Urinary bladder (tissue), 4 donors: Measurements from ENCODE around the gene ANKRD16. TPM values are rescaled to one million over a fixed set of nuclear protein-coding genes. Genes with fewer than 3 reads are reported as not detected.
"Not testable (repeated sequence)": the region's sequence is repeated elsewhere in the genome, so short reads cannot be mapped to it uniquely, and the experiment has no call there.

Experiments used
- DNase-seq: peaks from one replicate; pipeline ENCODE4 v3.0.0-alpha.2; 2015; ENCODE audit errors: extremely low spot score
- H3K27ac ChIP-seq: one replicate; pipeline ENCODE4 v1.5.1; 2013; ENCODE audit warnings: low read depth, mild to moderate bottlenecking, moderate library complexity
- H3K36me3 ChIP-seq: one replicate; pipeline ENCODE4 v1.6.1; 2013; ENCODE audit warnings: mild to moderate bottlenecking, moderate library complexity; ENCODE audit not compliant: insufficient read depth
- H3K4me1 ChIP-seq: one replicate; pipeline ENCODE4 v1.6.1; 2013; ENCODE audit warnings: mild to moderate bottlenecking, moderate library complexity; ENCODE audit not compliant: insufficient read depth
- H3K4me3 ChIP-seq: one replicate; pipeline ENCODE4 v1.5.1; 2013; ENCODE audit warnings: low read depth, low read length
- WGBS: extraction: QIAGEN DNeasy Blood & Tissue Kit; methylation state at CpG from one replicate; pipeline ENCODE4 v1.1.7; 2013; 5-methylcytosine and 5-hydroxymethylcytosine counted together
- polyA plus RNA-seq: library from polyadenylated mRNA; stranded (reverse); fragments of 200-250 nt; gene quantifications from one replicate; pipeline ENCODE4 v1.2.3, GENCODE V29; 2013
- total RNA-seq: library from RNA; depleted of rRNA; stranded (reverse); fragments of >200 nt; gene quantifications from one replicate; pipeline ENCODE4 v1.2.3, GENCODE V29; 2014
- donor health status: healthy with polysubstance abuse.
- donor health status: healthy.

Gene ANKRD16
- total and polyA plus RNA-seq, 2 donors, result 8.8 to 9.3 TPM

DNA sequence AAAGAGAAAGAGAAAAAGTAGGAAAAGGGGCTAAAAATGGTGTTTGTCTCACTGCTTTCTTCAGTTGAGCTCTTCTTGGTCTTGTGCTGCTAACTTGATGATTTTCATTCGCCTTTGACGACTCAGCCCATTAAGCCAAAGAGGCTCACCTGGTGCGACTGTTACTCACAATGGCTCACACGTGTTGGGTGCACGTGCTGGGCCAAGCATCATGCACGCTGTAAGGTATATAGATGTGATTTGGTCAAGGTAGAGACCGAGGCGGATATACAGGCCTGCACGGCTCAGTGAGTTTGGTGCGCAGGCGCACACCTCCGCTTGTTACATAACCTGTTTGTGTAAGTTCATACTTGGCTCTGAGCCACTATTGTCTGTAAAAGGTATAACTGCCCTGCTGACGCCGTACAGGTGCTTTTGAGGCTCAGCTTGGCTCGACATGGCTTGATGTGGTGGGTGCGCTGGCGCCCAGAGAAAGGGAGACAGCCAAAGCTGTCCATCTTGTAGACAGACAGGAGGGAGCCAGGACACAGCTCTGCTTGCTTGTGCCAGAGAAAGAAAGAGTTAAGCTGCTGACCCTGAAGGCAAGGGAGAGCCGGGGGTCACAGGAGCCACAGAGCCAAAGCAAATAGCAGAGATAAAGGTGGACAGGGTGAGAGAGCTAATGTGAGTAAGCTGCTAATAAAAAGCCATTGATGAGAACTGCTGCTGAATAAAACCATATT is 33.6 kb downstream of the ANKRD16 start:
- Histone ChIP-seq H3K4me3 (no peak overlapping the region), H3K36me3 (no peaks in the 10 kb centered on the region), H3K27ac (no peak overlapping the region), H3K4me1 (no peaks in the 10 kb centered on the region)
- 89% methylated on average over 18 of the region's 18 CpGs for WGBS
- DNase-seq, result no peak

DNA sequence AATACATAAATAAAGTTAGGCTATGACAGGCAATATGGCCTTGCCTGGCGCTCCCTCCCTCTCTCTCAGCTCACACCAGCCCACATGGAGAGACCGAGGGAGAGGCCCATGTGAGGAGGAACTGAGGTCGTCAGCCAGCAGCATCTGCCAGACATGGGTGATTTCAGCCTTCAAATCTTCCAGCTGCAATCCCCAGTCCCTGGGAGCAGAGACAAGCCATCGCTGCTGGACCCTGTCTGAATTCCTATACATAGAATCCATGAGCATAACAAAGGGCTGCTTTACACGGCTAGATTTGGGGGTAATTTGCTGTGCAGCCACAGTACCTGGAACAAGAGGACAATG is 35.6 kb downstream of the ANKRD16 start:
- no peaks in the 10 kb centered on the region for H3K4me1 ChIP-seq
- DNase-seq, result no peak
- H3K27ac ChIP-seq, result no peak overlapping the region
- H3K4me3 ChIP-seq, result no peak overlapping the region
- H3K36me3 ChIP-seq, result no peaks in the 10 kb centered on the region
- 64% methylated on average over 5 of the region's 5 CpGs for WGBS

DNA sequence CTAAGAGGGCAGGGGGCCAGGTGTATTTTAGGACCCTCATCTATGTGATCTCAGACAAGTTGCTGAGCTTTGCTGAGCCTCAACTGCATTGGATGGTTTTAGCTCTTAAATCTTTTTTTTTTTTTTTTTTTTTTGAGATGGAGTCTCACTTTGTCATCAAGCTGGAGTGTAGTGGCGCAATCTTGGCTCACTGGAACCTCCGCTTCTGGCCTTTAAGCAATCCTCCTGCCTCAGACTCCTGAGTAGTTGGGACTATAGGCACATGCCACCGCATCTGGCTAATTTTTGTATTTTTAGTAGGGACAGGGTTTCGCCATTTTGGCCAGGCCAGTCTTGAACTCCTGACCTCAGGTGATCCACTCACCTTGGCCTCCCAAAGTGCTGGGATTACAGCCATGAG is 43.0 kb downstream of the ANKRD16 start:
- not testable (repeated sequence) for DNase-seq, H3K4me1 ChIP-seq, H3K27ac ChIP-seq, H3K36me3 ChIP-seq, H3K4me3 ChIP-seq
- WGBS, result 98% methylated on average over 4 of the region's 4 CpGs

DNA sequence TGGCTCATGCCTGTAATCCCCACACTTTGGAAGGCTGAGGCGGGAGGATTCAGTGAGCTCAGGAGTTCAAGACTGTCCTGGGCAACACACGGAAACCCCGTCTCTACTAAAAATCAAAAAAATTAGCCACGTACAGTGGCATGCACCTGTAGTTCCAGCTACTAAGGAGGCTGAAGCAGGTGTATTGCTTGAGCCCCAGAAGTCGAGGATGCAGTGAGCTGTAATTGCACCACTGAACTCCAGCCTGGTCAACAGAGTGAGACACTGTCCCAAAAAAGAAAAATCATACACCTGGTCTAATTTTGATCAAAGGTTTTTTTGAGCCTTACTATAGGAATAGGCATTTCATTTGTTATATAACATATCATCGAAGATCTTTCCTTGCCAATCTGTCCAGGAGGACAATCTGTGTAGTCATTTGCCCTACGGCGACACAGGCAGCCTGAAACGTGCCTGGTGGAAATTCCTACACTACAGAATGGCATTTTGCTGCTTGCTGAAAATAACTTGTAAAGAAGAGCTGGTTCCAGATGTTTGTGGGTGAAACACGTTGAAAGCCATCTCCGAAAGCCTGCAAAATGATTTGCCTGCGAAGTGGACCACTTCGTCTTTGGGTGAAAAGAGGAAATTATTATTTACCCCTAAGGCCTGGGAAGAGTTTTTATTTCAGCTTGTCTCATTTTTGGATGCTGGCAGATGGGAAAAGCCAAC is 45.2 kb downstream of the ANKRD16 start:
- Histone ChIP-seq H3K4me1 (no peaks in the 10 kb centered on the region), H3K27ac (no peak overlapping the region), H3K4me3 (no peak overlapping the region), H3K36me3 (no peaks in the 10 kb centered on the region)
- DNase-seq, result no peak
- 76% methylated on average over 13 of the region's 13 CpGs for WGBS

DNA sequence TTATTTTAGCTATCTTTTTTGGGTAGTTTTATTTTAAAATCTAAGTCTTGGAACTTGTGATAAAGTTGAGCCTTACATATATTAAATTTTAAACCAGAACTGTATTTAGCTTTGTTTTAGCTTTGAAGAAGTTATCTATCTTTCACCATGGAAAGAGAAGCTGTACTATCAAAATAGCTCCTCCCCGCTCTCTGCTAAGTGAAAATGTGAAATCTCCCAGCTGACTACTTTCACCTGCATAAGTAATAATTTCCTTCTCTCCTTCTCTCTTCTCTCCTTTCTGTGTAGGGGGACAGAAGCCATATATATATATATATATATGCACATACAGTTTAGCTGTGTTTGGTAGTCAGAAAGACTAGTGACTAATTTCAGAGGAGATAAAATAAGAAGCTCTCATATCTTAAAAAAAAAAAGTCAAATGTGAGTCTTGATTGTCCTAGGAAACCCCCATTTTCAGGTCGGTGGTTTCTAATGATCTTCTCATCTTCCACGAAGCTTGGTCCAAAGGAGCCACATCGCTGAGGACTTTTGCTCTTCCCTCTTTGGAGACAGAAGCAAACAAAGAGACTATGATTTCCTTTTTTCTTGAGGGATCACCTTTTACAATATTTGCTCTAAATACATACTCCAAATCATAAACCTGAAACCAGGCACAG is 45.9 kb downstream of the ANKRD16 start:
- Histone ChIP-seq H3K27ac (no peak overlapping the region), H3K4me1 (no peaks in the 10 kb centered on the region), H3K36me3 (no peaks in the 10 kb centered on the region), H3K4me3 (no peak overlapping the region)
- DNase-seq, result no peak
- WGBS, result 81% methylated on average over 4 of the region's 4 CpGs

DNA sequence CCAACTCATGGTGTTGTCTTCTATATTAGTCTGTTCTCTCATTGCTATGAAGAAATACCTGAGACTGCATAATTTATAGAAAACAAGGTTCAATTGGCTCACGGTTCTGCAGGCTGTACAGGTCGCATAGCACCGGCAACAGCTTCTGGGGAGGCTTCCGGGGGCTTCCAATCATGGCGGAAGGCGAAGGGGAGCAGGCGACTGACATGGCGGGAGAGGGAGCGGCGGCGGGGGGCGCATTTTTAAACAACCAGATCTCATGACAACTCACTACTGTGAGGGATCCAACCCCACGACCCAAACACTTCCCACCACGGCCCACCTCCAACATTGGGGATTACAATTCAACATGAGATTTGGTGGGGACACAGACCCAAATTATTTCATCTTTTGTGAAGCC is 47.7 kb downstream of the ANKRD16 start:
- 93% methylated on average over 14 of the region's 14 CpGs for whole genome bisulfite sequencing
- H3K27ac ChIP-seq, result no peak overlapping the region
- H3K4me3 ChIP-seq, result no peak overlapping the region
- H3K4me1 ChIP-seq, result no peaks in the 10 kb centered on the region
- DNase-seq, result no peak
- H3K36me3 ChIP-seq, result no peaks in the 10 kb centered on the region

DNA sequence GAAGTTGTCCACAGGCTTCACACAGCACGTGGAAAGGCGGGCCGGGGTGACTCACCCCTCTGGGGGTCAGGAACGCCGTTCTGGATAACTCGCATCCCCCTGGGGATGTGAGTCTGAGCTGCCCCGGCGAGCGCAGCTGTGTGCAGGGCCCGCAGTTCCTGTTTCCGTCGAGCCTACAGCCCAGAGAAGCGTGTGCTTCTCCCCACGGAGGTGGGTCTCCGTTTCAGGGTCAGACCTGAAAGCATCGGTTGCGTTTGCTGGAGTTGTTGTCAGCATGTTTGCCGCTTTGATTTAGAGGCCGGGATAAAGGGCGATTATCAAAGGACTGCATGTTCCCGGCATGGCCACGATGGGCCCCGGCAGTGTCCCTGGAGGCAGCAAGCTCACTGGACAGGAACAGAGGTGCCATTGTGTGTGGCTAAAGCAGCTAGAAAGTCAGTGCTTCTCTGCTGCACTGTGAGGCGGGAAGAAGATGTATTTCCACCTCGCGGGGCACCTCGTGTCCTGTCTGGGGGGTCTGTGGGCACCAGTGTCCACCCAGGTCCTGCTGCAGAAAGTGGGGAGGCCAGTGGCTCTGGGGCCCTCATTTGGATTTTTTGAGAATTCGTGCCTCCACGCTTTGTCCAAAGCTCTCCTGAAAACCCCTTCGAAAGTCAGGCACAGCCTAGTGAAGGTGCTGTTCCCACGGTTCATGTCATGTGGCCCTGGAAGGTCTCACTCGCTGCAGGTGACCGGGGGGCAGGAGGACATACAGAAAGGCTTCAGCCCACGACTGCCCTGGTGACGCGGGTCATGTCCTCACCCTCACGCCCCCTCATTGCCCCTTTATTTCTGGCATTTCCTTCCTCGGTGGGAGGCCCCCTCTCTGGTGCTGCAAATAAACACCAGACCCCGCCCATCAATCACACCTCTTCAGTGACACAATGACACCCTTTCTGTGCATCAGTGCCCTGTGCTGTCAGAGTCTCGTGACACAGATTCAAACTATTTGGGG is 49.1 kb downstream of the ANKRD16 start:
- WGBS, result 44% methylated on average over 40 of the region's 40 CpGs
- H3K4me3 ChIP-seq, result no peak overlapping the region
- H3K36me3 ChIP-seq, result no peaks in the 10 kb centered on the region
- H3K27ac ChIP-seq, result no peak overlapping the region
- no peak for DNase-seq
- H3K4me1 ChIP-seq, result no peaks in the 10 kb centered on the region

DNA sequence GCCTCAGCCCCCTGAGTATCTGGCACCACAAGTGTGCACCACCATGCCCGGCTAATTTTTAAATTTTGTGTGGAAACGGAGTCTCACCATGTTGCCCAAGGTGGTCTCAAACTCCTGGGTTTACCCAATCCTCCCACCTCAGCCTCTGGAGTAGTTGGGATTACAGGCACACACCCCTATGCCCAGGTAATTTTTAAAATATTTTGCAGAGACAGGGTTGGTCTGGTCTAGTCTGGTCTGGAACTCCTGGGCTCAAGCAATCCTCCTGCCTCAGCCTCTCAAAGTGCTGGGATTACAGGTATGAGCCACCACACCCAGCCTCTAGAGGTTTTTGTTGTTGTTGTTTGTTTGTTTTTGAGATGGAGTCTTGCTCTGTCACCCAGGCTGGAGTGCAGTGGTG is 53.5 kb downstream of the ANKRD16 start:
- not testable (repeated sequence) for DNase-seq, H3K4me3 ChIP-seq, H3K36me3 ChIP-seq, H3K27ac ChIP-seq, H3K4me1 ChIP-seq
- over 99% methylated on average over 2 of the region's 2 CpGs for WGBS

DNA sequence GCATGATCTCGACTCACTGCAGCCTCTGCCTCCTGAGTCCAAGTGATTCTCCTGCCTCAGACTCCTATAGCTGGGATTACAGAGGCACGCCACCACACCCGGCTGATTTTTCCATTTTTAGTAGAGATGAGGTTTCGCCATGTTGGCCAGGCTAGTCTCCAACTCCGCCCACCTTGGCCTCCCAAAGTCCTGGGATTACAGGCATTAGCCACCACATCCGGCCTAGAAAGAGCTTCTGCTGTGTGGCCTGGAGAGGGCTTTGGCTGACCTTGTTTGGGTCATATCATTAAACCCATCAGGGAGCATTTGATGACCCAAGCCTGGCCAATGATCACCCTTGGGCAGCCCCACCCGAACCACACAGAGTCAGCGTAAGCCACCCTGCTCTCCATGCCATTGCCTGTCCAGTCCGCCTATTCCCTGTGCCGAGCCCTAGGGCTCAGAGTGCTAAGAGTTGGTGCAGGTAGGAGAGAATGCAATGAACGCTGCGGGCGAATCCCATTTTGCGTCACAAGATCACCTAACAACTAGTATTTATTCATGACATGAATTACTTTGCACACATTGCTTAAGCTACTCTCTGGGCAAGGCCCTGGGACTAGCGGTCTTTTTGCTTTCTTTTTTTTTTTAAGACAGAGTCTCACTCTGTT is 54.1 kb downstream of the ANKRD16 start:
- 90% methylated on average over 15 of the region's 15 CpGs for WGBS
- no peak overlapping the region for H3K27ac ChIP-seq
- no peaks in the 10 kb centered on the region for H3K4me1 ChIP-seq
- no peaks in the 10 kb centered on the region for H3K36me3 ChIP-seq
- DNase-seq, result no peak
- H3K4me3 ChIP-seq, result no peak overlapping the region

DNA sequence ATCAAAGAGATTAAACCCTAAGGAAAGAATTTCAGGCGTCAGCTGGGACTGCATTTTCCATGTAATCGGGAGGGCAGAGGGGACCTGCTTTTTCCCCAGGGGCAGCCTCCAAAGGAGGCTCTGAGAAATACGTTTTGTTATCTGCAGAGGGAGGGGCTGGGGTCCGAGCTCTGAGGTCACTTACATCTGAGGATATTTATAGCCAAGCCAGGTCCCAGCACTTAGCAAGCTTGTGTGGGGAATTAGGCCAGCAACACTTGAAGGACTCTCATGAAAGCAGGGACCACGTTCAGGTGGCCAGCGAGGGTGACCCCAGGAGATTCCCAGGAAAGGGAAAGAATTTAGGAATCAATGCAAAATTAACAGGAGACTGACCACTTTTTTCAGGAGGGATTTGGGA is 55.9 kb downstream of the ANKRD16 start:
- no peak overlapping the region for H3K27ac ChIP-seq
- 32% methylated on average over 6 of the region's 6 CpGs for WGBS
- H3K4me1 ChIP-seq, result no peaks in the 10 kb centered on the region
- no peaks in the 10 kb centered on the region for H3K36me3 ChIP-seq
- no peak overlapping the region for H3K4me3 ChIP-seq
- no peak for DNase-seq

DNA sequence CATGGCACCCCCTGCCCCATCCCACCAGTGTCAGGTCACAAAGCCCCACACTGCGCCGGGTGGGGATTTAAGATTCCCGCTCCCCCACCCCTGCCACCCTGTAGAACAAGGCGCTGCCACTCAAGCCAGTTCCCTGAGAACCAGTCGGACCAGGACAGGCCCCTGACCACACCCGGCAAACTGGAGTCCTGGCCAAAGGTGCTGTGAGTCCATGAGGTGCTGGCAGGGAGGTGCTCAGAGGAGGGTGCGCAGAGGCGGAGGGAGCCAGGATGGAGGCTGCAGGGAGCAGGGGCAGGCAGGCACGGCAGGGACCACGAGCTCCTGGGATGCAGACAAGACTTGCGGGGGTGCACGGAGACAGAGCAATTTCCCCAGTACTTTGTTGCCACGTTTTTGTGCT is 56.7 kb downstream of the ANKRD16 start:
- DNase-seq, result no peak
- Histone ChIP-seq H3K27ac (no peak overlapping the region), H3K4me1 (no peaks in the 10 kb centered on the region), H3K4me3 (no peak overlapping the region), H3K36me3 (no peaks in the 10 kb centered on the region)
- WGBS, result 76% methylated on average over 13 of the region's 13 CpGs

DNA sequence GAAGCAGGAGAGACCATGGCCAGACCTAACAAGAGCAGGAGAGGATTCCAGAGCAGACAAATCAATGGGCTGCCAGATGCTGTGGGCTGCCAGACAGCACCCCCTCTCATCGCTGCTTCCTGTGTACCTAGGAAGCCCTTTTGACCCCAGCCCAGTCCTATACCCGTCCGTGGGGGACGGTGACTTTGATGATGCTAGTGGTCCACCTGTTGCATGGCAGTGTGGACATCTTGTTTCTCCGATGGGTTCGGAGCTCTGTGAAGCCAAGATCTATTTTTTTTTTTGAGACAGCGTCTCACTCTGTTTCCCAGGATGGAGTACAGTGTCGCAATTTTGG is 58.3 kb downstream of the ANKRD16 start:
- WGBS, result 87% methylated on average over 8 of the region's 8 CpGs
- no peaks in the 10 kb centered on the region for H3K4me1 ChIP-seq
- no peaks in the 10 kb centered on the region for H3K36me3 ChIP-seq
- DNase-seq, result no peak
- H3K27ac ChIP-seq, result no peak overlapping the region
- H3K4me3 ChIP-seq, result no peak overlapping the region
